ENCODE results near the gene SLC10A7. TPM values are rescaled to one million over a fixed set of nuclear protein-coding genes. Genes with fewer than 3 reads are reported as not detected.

Gene SLC10A7
- total and polyA plus RNA-seq, 7 donors: 1.4 to 9.3 (median 5.3) TPM

GRCh38 chr4:146271466-146271865, 250.3 kb downstream of the SLC10A7 start:
- no peaks in the 10 kb centered on the region for H3K27me3 ChIP-seq
- DNase-seq: no peak
- H3K36me3 ChIP-seq: no peaks in the 10 kb centered on the region
- TF ChIP-seq EP300 (IDR thresholded peaks at IDR 0.05): no peak
- no peak for TF ChIP-seq POLR2A (IDR thresholded peaks at IDR 0.05)
- no peak for TF ChIP-seq POLR2AphosphoS5 (IDR thresholded peaks at IDR 0.05)
- TF ChIP-seq CTCF (IDR thresholded peaks at IDR 0.05): no peak
- no peaks in the 10 kb centered on the region for H3K4me1 ChIP-seq
- intact Hi-C loops (cut with DNase I): no loop called here
- 95 to 98% methylated on average over 3 of the region's 3 CpGs for WGBS, 2 donors
- no peak overlapping the region for H3K4me3 ChIP-seq
- H3K9me3 ChIP-seq: no peaks in the 10 kb centered on the region
- no peak overlapping the region for H3K27ac ChIP-seq

- no peaks in the 10 kb centered on the region for H3K27me3 ChIP-seq
- no peak for TF ChIP-seq POLR2AphosphoS5 (IDR thresholded peaks at IDR 0.05)
- TF ChIP-seq CTCF (IDR thresholded peaks at IDR 0.05): no peak
- TF ChIP-seq EP300 (IDR thresholded peaks at IDR 0.05): no peak
- H3K4me1 ChIP-seq: no peaks in the 10 kb centered on the region
- intact Hi-C loops (cut with DNase I): no loop called here
- WGBS, 2 donors: 75 to 83% methylated on average over 2 of the region's 2 CpGs
- no peak overlapping the region for H3K27ac ChIP-seq
- no peak for DNase-seq
- H3K9me3 ChIP-seq: no peaks in the 10 kb centered on the region
- H3K4me3 ChIP-seq: no peak overlapping the region
- H3K36me3 ChIP-seq: no peaks in the 10 kb centered on the region
Observed at GRCh38 chr4:146269228-146269653, 252.5 kb downstream of the SLC10A7 start.

- TF ChIP-seq EP300 (IDR thresholded peaks at IDR 0.05) (no peak), POLR2AphosphoS5 (IDR thresholded peaks at IDR 0.05) (no peak), POLR2A (IDR thresholded peaks at IDR 0.05) (no peak), CTCF (IDR thresholded peaks at IDR 0.05) (no peak)
- intact Hi-C loops (cut with DNase I): no loop called here
- H3K36me3 ChIP-seq: no peaks in the 10 kb centered on the region
- H3K27me3 ChIP-seq: no peaks in the 10 kb centered on the region
- peak overlapping the region in 1 of 4 donors; percentile 37 for H3K27ac ChIP-seq
- H3K9me3 ChIP-seq: no peaks in the 10 kb centered on the region
- no peaks in the 10 kb centered on the region for H3K4me1 ChIP-seq
- no peak for DNase-seq
- WGBS, 2 donors: 77 to 88% methylated on average over 5 of the region's 5 CpGs
- no peak overlapping the region for H3K4me3 ChIP-seq
Observed at GRCh38 chr4:146267826-146268225, 253.9 kb downstream of the SLC10A7 start.

GRCh38 chr4:146265950-146266490, 255.7 kb downstream of the SLC10A7 start:
- 90 to 97% methylated on average over 2 of the region's 2 CpGs for WGBS, 2 donors
- intact Hi-C loops (cut with DNase I): no loop called here
- Histone ChIP-seq H3K9me3 (no peaks in the 10 kb centered on the region), H3K27me3 (no peaks in the 10 kb centered on the region), H3K4me3 (no peak overlapping the region), H3K36me3 (no peaks in the 10 kb centered on the region), H3K27ac (no peak overlapping the region), H3K4me1 (no peaks in the 10 kb centered on the region)
- no peak for DNase-seq
- TF ChIP-seq CTCF (IDR thresholded peaks at IDR 0.05): no peak
- TF ChIP-seq POLR2A (IDR thresholded peaks at IDR 0.05): no peak
- TF ChIP-seq EP300 (IDR thresholded peaks at IDR 0.05): no peak
- TF ChIP-seq POLR2AphosphoS5 (IDR thresholded peaks at IDR 0.05): no peak

GRCh38 chr4:146263793-146264192, 257.9 kb downstream of the SLC10A7 start:
- H3K27ac ChIP-seq: no peak overlapping the region
- no peaks in the 10 kb centered on the region for H3K36me3 ChIP-seq
- no peak overlapping the region for H3K4me3 ChIP-seq
- H3K27me3 ChIP-seq: no peaks in the 10 kb centered on the region
- intact Hi-C loops (cut with DNase I): no loop called here
- TF ChIP-seq POLR2A (IDR thresholded peaks at IDR 0.05): no peak
- no peak for TF ChIP-seq CTCF (IDR thresholded peaks at IDR 0.05)
- TF ChIP-seq POLR2AphosphoS5 (IDR thresholded peaks at IDR 0.05): no peak
- no peak for TF ChIP-seq EP300 (IDR thresholded peaks at IDR 0.05)
- no peaks in the 10 kb centered on the region for H3K4me1 ChIP-seq
- no peak for DNase-seq
- no peaks in the 10 kb centered on the region for H3K9me3 ChIP-seq
